HCT116 (cell line): Measurements from ENCODE around the gene TEKT5. TPM values are rescaled to one million over a fixed set of nuclear protein-coding genes. Genes with fewer than 3 reads are reported as not detected.

ENCODE experiments used
- ATAC-seq: fragments of 200-7000 bp; cut with Tn5 transposase; 2 replicates; pipeline ENCODE4 v1.9.1; 2020; ENCODE audit warnings: mild to moderate bottlenecking, moderate library complexity
- BruUV-seq: library from RNA; stranded (reverse); fragments of 400-500 nt; replicated peaks from 2 replicates; lab custom pipeline; 2021; lab: Mats Ljungman, UMichigan
- CTCF ChIA-PET: fragments of 300-600 bp; sonication (Branson Sonifier 250); formaldehyde crosslinking; loops from one replicate; lab custom pipeline; 2021; ENCODE audit warnings: antibody characterized with exemption; lab: Charles Lee
- POLR2A ChIA-PET: fragments of 300-600, 350-600 bp; sonication (Branson Sonifier 250); formaldehyde crosslinking; loops from one replicate; lab custom pipeline; 2021; ENCODE audit warnings: antibody characterized with exemption; lab: Charles Lee
- RAD21 ChIA-PET, 2 experiments: fragments of 300-600 bp; sonication (Branson Sonifier 250); formaldehyde crosslinking; loops; one replicate each; lab custom pipeline; 2023; ENCODE audit warnings: low total read pairs in 2 of 2; ENCODE audit not compliant: uncharacterized antibody in 2 of 2, unreplicated experiment in 2 of 2, low non-redundant PET in 1 of 2; lab: Charles Lee
- DNase-seq: peaks from one replicate; pipeline ENCODE4 v3.0.0-alpha.2; 2010; ENCODE audit warnings: low read depth, low spot score
- H2AFZ ChIP-seq: fragments of 200-600 bp; shearing (Covaris generic), sonication (generic); 2 replicates; pipeline ENCODE4 v1.6.1; 2017; ENCODE audit warnings: low read depth, mixed run types, mixed read lengths, antibody characterized with exemption, low read length; ENCODE audit not compliant: poor library complexity, severe bottlenecking
- H3K27ac ChIP-seq: 2 replicates; pipeline ENCODE4 v1.5.1; 2012; ENCODE audit warnings: low read depth, low read length
- H3K27me3 ChIP-seq: fragments of 200-600 bp; sonication (generic); 2 replicates; pipeline ENCODE4 v1.6.1; 2016; ENCODE audit warnings: mixed run types, low read length, mixed read lengths; ENCODE audit not compliant: insufficient read depth
- H3K36me3 ChIP-seq, 2 experiments: fragments of 200-500 bp in 1 of 2; fragments of 200-600 bp in 1 of 2; sonication (Bioruptor generic) in 1 of 2; sonication (generic) in 1 of 2; 2 replicates each; pipeline versions ENCODE4 v1.5.1 to v1.6.1; 2014 to 2016; ENCODE audit warnings: low read length in 2 of 2, inconsistent platforms in 1 of 2, mixed read lengths in 1 of 2, mixed run types in 1 of 2; ENCODE audit not compliant: insufficient read depth in 2 of 2, control insufficient read depth in 1 of 2
- H3K4me1 ChIP-seq, 2 experiments: fragments of 200-600 bp in 1 of 2; sonication (generic) in 1 of 2; 2 replicates each; pipeline versions ENCODE4 v1.5.1 to v1.6.1; 2012 to 2017; ENCODE audit warnings: low read length in 2 of 2, inconsistent platforms in 1 of 2, mild to moderate bottlenecking in 1 of 2, mixed read lengths in 1 of 2, mixed run types in 1 of 2, moderate library complexity in 1 of 2; ENCODE audit not compliant: insufficient read depth in 2 of 2, control insufficient read depth in 1 of 2
- H3K4me2 ChIP-seq: fragments of 200-600 bp; sonication (generic); 2 replicates; pipeline ENCODE4 v1.6.1; 2017; ENCODE audit warnings: mixed run types, low read length, mixed read lengths
- H3K4me3 ChIP-seq, 2 experiments: fragments of 200-600 bp in 1 of 2; sonication (generic) in 1 of 2; replicated peaks in 1 of 2; 2 replicates each; pipeline ENCODE4 v1.5.1; 2011 to 2016; ENCODE audit warnings: low read length in 2 of 2, control low read depth in 1 of 2, low read depth in 1 of 2, mild to moderate bottlenecking in 1 of 2, mixed read lengths in 1 of 2, mixed run types in 1 of 2
- H3K79me2 ChIP-seq: fragments of 200-600 bp; sonication (generic); 2 replicates; pipeline ENCODE4 v1.6.1; 2017; ENCODE audit warnings: mild to moderate bottlenecking, mixed run types, low read length, moderate library complexity, mixed read lengths; ENCODE audit not compliant: insufficient read depth
- H3K9ac ChIP-seq: fragments of 200-600 bp; sonication (generic); 2 replicates; pipeline ENCODE4 v1.6.1; 2016; ENCODE audit warnings: low read length, mixed read lengths
- H3K9me2 ChIP-seq: fragments of 200-600 bp; sonication (generic), shearing (Covaris generic); 2 replicates; pipeline ENCODE4 v1.6.1; 2017; ENCODE audit warnings: mixed run types, mild to moderate bottlenecking, moderate library complexity; ENCODE audit not compliant: insufficient read depth
- H3K9me3 ChIP-seq, 2 experiments: fragments of 200-500 bp in 1 of 2; fragments of 200-600 bp in 1 of 2; sonication (Bioruptor generic) in 1 of 2; sonication (generic) in 1 of 2; 2 replicates each; pipeline ENCODE4 v1.6.1; 2014 to 2017; ENCODE audit warnings: low read length in 2 of 2, mixed read lengths in 2 of 2, inconsistent platforms in 1 of 2, low read depth in 1 of 2, mild to moderate bottlenecking in 1 of 2, mixed run types in 1 of 2, moderate library complexity in 1 of 2; ENCODE audit not compliant: control insufficient read depth in 1 of 2, insufficient read depth in 1 of 2
- H4K20me1 ChIP-seq: fragments of 200-600 bp; sonication (generic), shearing (Covaris generic); 2 replicates; pipeline ENCODE4 v1.6.1; 2017; ENCODE audit warnings: mixed run types, mild to moderate bottlenecking, moderate library complexity; ENCODE audit not compliant: insufficient read depth
- EGR1 ChIP-seq: IDR thresholded peaks from 2 replicates; pipeline ENCODE4 v1.6.1; 2012; ENCODE audit warnings: low read depth
- EZH2phosphoT487 ChIP-seq: fragments of 200-600 bp; IDR thresholded peaks from 2 replicates; pipeline ENCODE4 v1.6.1; 2018; ENCODE audit warnings: antibody characterized with exemption, borderline replicate concordance
- FOSL1 ChIP-seq: IDR thresholded peaks from 2 replicates; pipeline ENCODE4 v1.6.1; 2012; ENCODE audit warnings: low read depth
- MAX ChIP-seq: IDR thresholded peaks from 2 replicates; pipeline ENCODE4 v1.6.1; 2012
- POLR2A ChIP-seq: IDR thresholded peaks from 2 replicates; pipeline ENCODE4 v1.7.0; 2011; ENCODE audit warnings: borderline replicate concordance; ENCODE audit not compliant: insufficient read depth, insufficient read length; ENCODE audit errors: extremely low read depth
- POLR2AphosphoS5 ChIP-seq: IDR thresholded peaks from 2 replicates; pipeline ENCODE4 v1.6.1; 2011; ENCODE audit warnings: mild to moderate bottlenecking, low read depth, low read length, moderate library complexity
- SP1 ChIP-seq: IDR thresholded peaks from 2 replicates; pipeline ENCODE4 v1.6.1; 2012; ENCODE audit warnings: low read depth
- YY1 ChIP-seq: IDR thresholded peaks from 2 replicates; pipeline ENCODE4 v1.6.1; 2011; ENCODE audit warnings: low read length, low read depth, moderate library complexity, mild to moderate bottlenecking; ENCODE audit not compliant: insufficient replicate concordance; ENCODE audit errors: extremely low read depth
- ZNF274 ChIP-seq: fragments of 200-500 bp; sonication (Bioruptor generic); IDR thresholded peaks from 2 replicates; pipeline ENCODE4 v1.6.1; 2014; ENCODE audit warnings: mild to moderate bottlenecking, low read depth, low read length, inconsistent platforms
- intact Hi-C: fragments of 100-400 bp; cut with micrococcal nuclease; formaldehyde crosslinking; loops from 2 replicates; pipeline ENCODE4 v1.10.0; 2022
- total RNA-seq: library from RNA; stranded (reverse); gene quantifications from one replicate; pipeline ENCODE4 v1.2.1, GENCODE V29; 2021; ENCODE audit not compliant: unreplicated experiment
- TF ChIP-seq, protein P1 (sequence below): IDR thresholded peaks from 2 replicates; pipeline ENCODE4 v1.6.1; 2011; ENCODE audit warnings: mild to moderate bottlenecking, low read length, moderate library complexity; ENCODE audit not compliant: insufficient replicate concordance; ENCODE audit errors: extremely low read depth

TEKT5 gene
- total RNA-seq, 1 experiment from 2014 or later: 0.37 TPM

GRCh38 chr16:10658943-10659342 lies 35.8 kb downstream of the TEKT5 start:
- intact Hi-C loops: no loop called here
- Histone ChIP-seq H3K79me2 (no peaks in the 10 kb centered on the region), H4K20me1 (no peaks in the 10 kb centered on the region), H3K27me3 (no peaks in the 10 kb centered on the region), H3K4me2 (no peak overlapping the region), H3K9ac (no peak overlapping the region), H3K4me3 (no peak overlapping the region), H3K9me3 (no peaks in the 10 kb centered on the region), H3K36me3 (no peaks in the 10 kb centered on the region), H3K4me1 (peaks cover 0 to 2% of the 10 kb centered on the region in 2 experiments; a peak in 1 of 4 replicates), H2AFZ (no peak overlapping the region), H3K27ac (no peak overlapping the region), H3K9me2 (no peaks in the 10 kb centered on the region)
- ChIA-PET CTCF (no interaction called here), RAD21 (no interaction called here), POLR2A (no interaction called here)
- ATAC-seq (no peak), DNase-seq (no peak)
- TF ChIP-seq YY1 (no peak), POLR2A (no peak), EGR1 (no peak), MAX (no peak), ZNF274 (no peak), SP1 (no peak), POLR2AphosphoS5 (no peak), FOSL1 (no peak), EZH2phosphoT487 (no peak)
- TF ChIP-seq, protein P1, sequence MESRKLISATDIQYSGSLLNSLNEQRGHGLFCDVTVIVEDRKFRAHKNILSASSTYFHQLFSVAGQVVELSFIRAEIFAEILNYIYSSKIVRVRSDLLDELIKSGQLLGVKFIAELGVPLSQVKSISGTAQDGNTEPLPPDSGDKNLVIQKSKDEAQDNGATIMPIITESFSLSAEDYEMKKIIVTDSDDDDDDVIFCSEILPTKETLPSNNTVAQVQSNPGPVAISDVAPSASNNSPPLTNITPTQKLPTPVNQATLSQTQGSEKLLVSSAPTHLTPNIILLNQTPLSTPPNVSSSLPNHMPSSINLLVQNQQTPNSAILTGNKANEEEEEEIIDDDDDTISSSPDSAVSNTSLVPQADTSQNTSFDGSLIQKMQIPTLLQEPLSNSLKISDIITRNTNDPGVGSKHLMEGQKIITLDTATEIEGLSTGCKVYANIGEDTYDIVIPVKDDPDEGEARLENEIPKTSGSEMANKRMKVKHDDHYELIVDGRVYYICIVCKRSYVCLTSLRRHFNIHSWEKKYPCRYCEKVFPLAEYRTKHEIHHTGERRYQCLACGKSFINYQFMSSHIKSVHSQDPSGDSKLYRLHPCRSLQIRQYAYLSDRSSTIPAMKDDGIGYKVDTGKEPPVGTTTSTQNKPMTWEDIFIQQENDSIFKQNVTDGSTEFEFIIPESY: no peak
- no TSS peak for BruUV-seq
